ENCODE results near the gene IL4.

DNA sequence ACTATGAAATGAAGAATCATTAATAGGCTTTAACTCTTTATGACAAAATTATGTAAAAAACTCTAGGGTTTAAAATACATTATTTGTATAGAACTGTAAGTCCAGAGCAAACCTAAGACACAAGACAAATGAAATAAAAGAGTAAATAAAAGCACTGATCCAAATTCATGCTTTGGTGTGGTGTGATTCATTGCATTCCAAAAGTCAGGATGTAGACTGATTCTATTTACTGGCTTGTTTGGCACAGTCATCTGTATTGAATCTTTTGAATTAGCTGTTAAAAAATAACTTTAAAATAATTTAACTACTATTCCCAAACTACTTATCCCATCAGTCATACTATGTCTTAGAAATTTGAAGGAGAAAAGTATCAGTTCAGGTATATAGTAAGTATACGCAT, 31.1 kb downstream of the IL4 start:
- TF ChIP-seq, protein P1, sequence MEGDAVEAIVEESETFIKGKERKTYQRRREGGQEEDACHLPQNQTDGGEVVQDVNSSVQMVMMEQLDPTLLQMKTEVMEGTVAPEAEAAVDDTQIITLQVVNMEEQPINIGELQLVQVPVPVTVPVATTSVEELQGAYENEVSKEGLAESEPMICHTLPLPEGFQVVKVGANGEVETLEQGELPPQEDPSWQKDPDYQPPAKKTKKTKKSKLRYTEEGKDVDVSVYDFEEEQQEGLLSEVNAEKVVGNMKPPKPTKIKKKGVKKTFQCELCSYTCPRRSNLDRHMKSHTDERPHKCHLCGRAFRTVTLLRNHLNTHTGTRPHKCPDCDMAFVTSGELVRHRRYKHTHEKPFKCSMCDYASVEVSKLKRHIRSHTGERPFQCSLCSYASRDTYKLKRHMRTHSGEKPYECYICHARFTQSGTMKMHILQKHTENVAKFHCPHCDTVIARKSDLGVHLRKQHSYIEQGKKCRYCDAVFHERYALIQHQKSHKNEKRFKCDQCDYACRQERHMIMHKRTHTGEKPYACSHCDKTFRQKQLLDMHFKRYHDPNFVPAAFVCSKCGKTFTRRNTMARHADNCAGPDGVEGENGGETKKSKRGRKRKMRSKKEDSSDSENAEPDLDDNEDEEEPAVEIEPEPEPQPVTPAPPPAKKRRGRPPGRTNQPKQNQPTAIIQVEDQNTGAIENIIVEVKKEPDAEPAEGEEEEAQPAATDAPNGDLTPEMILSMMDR (IDR thresholded peaks at IDR 0.05; ENCODE audit: extremely low read depth in 1 of 2, insufficient read depth in 1 of 2, low read depth in 1 of 2, low read length in 2 of 2), result no peak
- TF ChIP-seq POLR2A (IDR thresholded peaks at IDR 0.05; ENCODE audit: low read depth, low read length), result no peak
- no peak for TF ChIP-seq EZH2 (IDR thresholded peaks at IDR 0.05; ENCODE audit: borderline replicate concordance, low read depth, low read length, severe bottlenecking)
- TF ChIP-seq, protein P2, sequence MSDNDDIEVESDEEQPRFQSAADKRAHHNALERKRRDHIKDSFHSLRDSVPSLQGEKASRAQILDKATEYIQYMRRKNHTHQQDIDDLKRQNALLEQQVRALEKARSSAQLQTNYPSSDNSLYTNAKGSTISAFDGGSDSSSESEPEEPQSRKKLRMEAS (IDR thresholded peaks at IDR 0.05; ENCODE audit: insufficient read depth, insufficient read length), result no peak
- peak; percentile 31 for TF ChIP-seq FOS (IDR thresholded peaks at IDR 0.05; ENCODE audit: borderline replicate concordance, insufficient read depth, low read length)
